GM23338 (cell line): ENCODE measurements around the gene ULBP3. TPM values are rescaled to one million over a fixed set of nuclear protein-coding genes. Genes with fewer than 3 reads are reported as not detected.

Experiments used
- ATAC-seq: fragments of 200-7000 bp; cut with Tn5 transposase; 3 replicates; pipeline ENCODE4 v1.9.1; 2020
- DNase-seq: peaks from one replicate; pipeline ENCODE4 v3.0.0-alpha.2; 2015; ENCODE audit warnings: low spot score
- H2AFZ ChIP-seq: fragments of 200-600 bp; sonication (generic); 2 replicates; pipeline ENCODE4 v1.8.0; 2016; ENCODE audit warnings: antibody characterized with exemption, mild to moderate bottlenecking, moderate library complexity
- H3F3A ChIP-seq: fragments of 200-600 bp; sonication (generic); replicated peaks from 2 replicates; pipeline ENCODE4 v1.8.0; 2017; ENCODE audit warnings: antibody characterized with exemption, mixed run types, low read depth
- H3K27ac ChIP-seq: fragments of 200-600 bp; sonication (generic); 2 replicates; pipeline ENCODE4 v1.6.1; 2016; ENCODE audit warnings: low read depth
- H3K27me3 ChIP-seq: fragments of 200-600 bp; sonication (generic); 2 replicates; pipeline ENCODE4 v1.8.0; 2016; ENCODE audit warnings: mild to moderate bottlenecking, mixed run types, moderate library complexity; ENCODE audit not compliant: insufficient read depth
- H3K36me3 ChIP-seq: fragments of 200-600 bp; sonication (generic); 2 replicates; pipeline ENCODE4 v1.8.0; 2016; ENCODE audit warnings: mild to moderate bottlenecking; ENCODE audit not compliant: insufficient read depth
- H3K4me1 ChIP-seq: fragments of 200-600 bp; sonication (generic); 2 replicates; pipeline ENCODE4 v1.8.0; 2016; ENCODE audit warnings: mild to moderate bottlenecking, moderate library complexity; ENCODE audit not compliant: insufficient read depth
- H3K4me2 ChIP-seq: fragments of 200-600 bp; sonication (generic); 2 replicates; pipeline ENCODE4 v1.7.1; 2017; ENCODE audit warnings: mixed run types
- H3K4me3 ChIP-seq: fragments of 200-600 bp; sonication (generic); 2 replicates; pipeline ENCODE4 v1.6.1; 2016; ENCODE audit warnings: mixed run types
- H3K79me2 ChIP-seq: fragments of 200-600 bp; sonication (generic); replicated peaks from 2 replicates; pipeline ENCODE4 v1.8.0; 2017; ENCODE audit warnings: mild to moderate bottlenecking; ENCODE audit not compliant: insufficient read depth
- H3K9me2 ChIP-seq: fragments of 200-600 bp; sonication (generic); 2 replicates; pipeline ENCODE4 v1.8.0; 2017; ENCODE audit not compliant: insufficient read depth
- H4K20me1 ChIP-seq: fragments of 200-600 bp; sonication (generic); replicated peaks from 2 replicates; pipeline ENCODE4 v1.8.0; 2017; ENCODE audit warnings: mild to moderate bottlenecking; ENCODE audit not compliant: insufficient read depth
- H3K27ac Mint-ChIP-seq: 2 replicates; pipeline ENCODE4 v1.8.0; 2020; ENCODE audit warnings: inconsistent platforms, mild to moderate bottlenecking, moderate library complexity, mixed read lengths
- H3K27me3 Mint-ChIP-seq: 3 replicates; pipeline ENCODE4 v1.8.0; 2022; ENCODE audit warnings: low read depth, mild to moderate bottlenecking, moderate library complexity, mixed read lengths, inconsistent platforms; ENCODE audit not compliant: insufficient read depth, poor library complexity
- H3K36me3 Mint-ChIP-seq: 3 replicates; pipeline ENCODE4 v1.8.0; 2021; ENCODE audit warnings: low read depth, mild to moderate bottlenecking, inconsistent platforms, moderate library complexity, mixed read lengths
- H3K4me1 Mint-ChIP-seq: 3 replicates; pipeline ENCODE4 v1.8.0; 2020; ENCODE audit warnings: mild to moderate bottlenecking, inconsistent platforms, mixed read lengths
- H3K4me3 Mint-ChIP-seq: 3 replicates; pipeline ENCODE4 v1.8.0; 2021; ENCODE audit warnings: moderate library complexity, mild to moderate bottlenecking, inconsistent platforms, mixed read lengths
- H3K9me3 Mint-ChIP-seq: 3 replicates; pipeline ENCODE4 v1.8.0; 2020; ENCODE audit warnings: moderate library complexity, mild to moderate bottlenecking, inconsistent platforms, mixed read lengths
- CREB1 ChIP-seq: fragments of 250-450 bp; sonication (Bioruptor Pico); IDR thresholded peaks from 2 replicates; pipeline ENCODE4 v1.5.0; 2020; ENCODE audit warnings: low read depth, mild to moderate bottlenecking, moderate library complexity
- EZH2 ChIP-seq: fragments of 200-600 bp; sonication (generic); IDR thresholded peaks from one replicate; pipeline ENCODE4 v1.8.0; 2017; ENCODE audit warnings: antibody characterized with exemption, mild to moderate bottlenecking, low read depth; ENCODE audit not compliant: unreplicated experiment
- EZH2phosphoT487 ChIP-seq: fragments of 200-600 bp; sonication (generic); IDR thresholded peaks from one replicate; pipeline ENCODE4 v1.8.1; 2018; ENCODE audit warnings: antibody characterized with exemption; ENCODE audit not compliant: unreplicated experiment
- POLR2AphosphoS5 ChIP-seq: IDR thresholded peaks from 2 replicates; pipeline ENCODE4 v1.6.1; 2016; ENCODE audit warnings: antibody characterized with exemption, low read depth
- STAT1 ChIP-seq: IDR thresholded peaks from one replicate; pipeline ENCODE4 v1.6.1; 2016; ENCODE audit warnings: antibody characterized with exemption; ENCODE audit not compliant: unreplicated experiment
- long read RNA-seq: library from polyadenylated mRNA; unstranded; transcript quantifications from one replicate; pipeline ENCODE4 v2.0.0, GENCODE V29; 2020; ENCODE audit not compliant: unreplicated experiment
- polyA plus RNA-seq: library from polyadenylated mRNA; unstranded; fragments of >200 nt; fragmentation: Nextera tagmentation; extraction: Ambion mirVana; gene quantifications from 2 replicates; pipeline ENCODE4 v1.2.1, GENCODE V29; 2016
- total RNA-seq: library from RNA; depleted of rRNA; stranded (reverse); fragments of >200 nt; shearing (Covaris generic); gene quantifications from 2 replicates; pipeline ENCODE4 v1.2.3, GENCODE V29; 2014; rRNA removed
- TF ChIP-seq, protein P1 (sequence below): fragments of 250-450 bp; sonication (Bioruptor Pico); IDR thresholded peaks from 2 replicates; pipeline ENCODE4 v1.5.0; 2020; ENCODE audit warnings: mild to moderate bottlenecking, moderate library complexity
- TF ChIP-seq, protein P2 (sequence below), 2 experiments: fragments of 200-600 bp in 1 of 2; sonication (generic) in 1 of 2; conservative IDR thresholded peaks; 2 replicates each; pipeline versions ENCODE4 v1.5.1 to v1.6.1; 2016 to 2017; ENCODE audit warnings: antibody characterized with exemption in 2 of 2, low read depth in 2 of 2, mild to moderate bottlenecking in 2 of 2, moderate library complexity in 1 of 2

The ULBP3 gene
- total RNA-seq (3.3 and 4.2 TPM in 2 replicates), polyA plus RNA-seq (0.56 and 0.60 TPM in 2 replicates)
- long read RNA-seq, partial matches to known transcripts = 0 of 1 reads
- long read RNA-seq, other reads (novel, unspliced or antisense) = 1 of 1 reads

DNA sequence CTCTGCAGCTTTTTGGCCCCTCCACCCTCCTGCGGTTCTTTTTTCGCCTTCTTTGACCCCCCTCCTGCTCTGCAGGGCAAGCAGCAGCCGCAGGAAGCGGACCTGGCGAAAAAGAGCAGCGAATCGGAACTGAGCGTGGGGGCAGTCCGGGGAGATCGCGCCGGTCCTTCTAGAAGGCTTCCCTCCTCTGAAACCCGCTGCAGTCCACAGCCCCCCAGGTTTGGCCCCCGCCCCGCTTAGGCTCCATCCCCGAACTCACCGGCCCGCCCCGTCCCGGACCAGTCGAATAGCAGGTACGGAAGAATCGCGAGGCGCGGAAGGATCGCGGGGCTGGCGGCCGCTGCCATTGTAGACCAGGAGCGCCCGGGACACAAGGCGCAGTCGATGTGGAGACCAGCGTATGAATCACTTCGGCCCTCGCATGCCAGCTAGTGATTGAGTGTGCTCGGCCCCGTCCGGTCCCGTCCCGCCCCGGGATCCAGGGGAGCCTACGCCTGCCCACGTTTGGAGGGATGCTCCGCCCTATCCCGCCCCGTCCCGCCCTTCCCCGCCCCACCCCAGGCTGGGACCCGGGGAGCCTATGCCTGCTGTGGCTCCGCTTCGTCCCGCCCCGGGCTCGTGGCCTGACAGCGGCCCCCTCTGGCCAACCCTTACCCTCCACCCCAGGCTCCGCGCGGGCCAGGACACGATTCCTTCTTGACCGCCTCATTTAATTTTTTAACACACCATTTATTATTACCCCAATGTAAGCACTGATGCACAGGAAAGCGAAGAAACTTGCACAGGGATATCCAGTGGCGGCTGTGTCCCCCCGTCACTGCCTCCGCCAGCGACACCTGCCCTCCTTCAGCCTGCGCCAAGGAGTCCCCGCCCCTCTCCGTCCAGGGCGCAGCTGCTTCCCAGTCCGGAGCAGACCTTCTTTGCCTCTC is at the start of gene ULBP3:
ULBP3 (minus strand) TSS at position 402 of the 929 bp plus-strand sequence; CDS start at position 347, 55 bp downstream.
- Histone ChIP-seq H3K27me3 (peaks cover 23% of the 10 kb centered on the region), H3K36me3 (no peaks in the 10 kb centered on the region), H3K4me1 (no peaks in the 10 kb centered on the region), H3K9me2 (no peaks in the 10 kb centered on the region), H3F3A (no peaks in the 10 kb centered on the region), H4K20me1 (no peaks in the 10 kb centered on the region), H3K4me3 (peak within 1 kb of the TSS; percentile 89), H3K79me2 (no peaks in the 10 kb centered on the region), H2AFZ (peak within 1 kb of the TSS; percentile 98), H3K27ac (no peak within 1 kb of the TSS), H3K4me2 (peak within 1 kb of the TSS; percentile 95)
- Mint-ChIP-seq H3K9me3 (no peaks in the 10 kb centered on the region), H3K27ac (no peak within 1 kb of the TSS), H3K4me1 (peaks cover 12% of the 10 kb centered on the region), H3K4me3 (peak within 1 kb of the TSS; percentile 79), H3K27me3 (peaks cover 24% of the 10 kb centered on the region), H3K36me3 (peaks cover 3% of the 10 kb centered on the region; the same call in 2 of the 3 replicates)
- ATAC-seq (peak; percentile 89), DNase-seq (peak; percentile 86)
- TF ChIP-seq EZH2phosphoT487 (no peak), POLR2AphosphoS5 (peak; percentile 81), STAT1 (no peak), EZH2 (no peak), CREB1 (CRISPR knock-in tag) (peak; percentile 22; the same call in 1 of the 2 replicates)
- TF ChIP-seq, protein P1, sequence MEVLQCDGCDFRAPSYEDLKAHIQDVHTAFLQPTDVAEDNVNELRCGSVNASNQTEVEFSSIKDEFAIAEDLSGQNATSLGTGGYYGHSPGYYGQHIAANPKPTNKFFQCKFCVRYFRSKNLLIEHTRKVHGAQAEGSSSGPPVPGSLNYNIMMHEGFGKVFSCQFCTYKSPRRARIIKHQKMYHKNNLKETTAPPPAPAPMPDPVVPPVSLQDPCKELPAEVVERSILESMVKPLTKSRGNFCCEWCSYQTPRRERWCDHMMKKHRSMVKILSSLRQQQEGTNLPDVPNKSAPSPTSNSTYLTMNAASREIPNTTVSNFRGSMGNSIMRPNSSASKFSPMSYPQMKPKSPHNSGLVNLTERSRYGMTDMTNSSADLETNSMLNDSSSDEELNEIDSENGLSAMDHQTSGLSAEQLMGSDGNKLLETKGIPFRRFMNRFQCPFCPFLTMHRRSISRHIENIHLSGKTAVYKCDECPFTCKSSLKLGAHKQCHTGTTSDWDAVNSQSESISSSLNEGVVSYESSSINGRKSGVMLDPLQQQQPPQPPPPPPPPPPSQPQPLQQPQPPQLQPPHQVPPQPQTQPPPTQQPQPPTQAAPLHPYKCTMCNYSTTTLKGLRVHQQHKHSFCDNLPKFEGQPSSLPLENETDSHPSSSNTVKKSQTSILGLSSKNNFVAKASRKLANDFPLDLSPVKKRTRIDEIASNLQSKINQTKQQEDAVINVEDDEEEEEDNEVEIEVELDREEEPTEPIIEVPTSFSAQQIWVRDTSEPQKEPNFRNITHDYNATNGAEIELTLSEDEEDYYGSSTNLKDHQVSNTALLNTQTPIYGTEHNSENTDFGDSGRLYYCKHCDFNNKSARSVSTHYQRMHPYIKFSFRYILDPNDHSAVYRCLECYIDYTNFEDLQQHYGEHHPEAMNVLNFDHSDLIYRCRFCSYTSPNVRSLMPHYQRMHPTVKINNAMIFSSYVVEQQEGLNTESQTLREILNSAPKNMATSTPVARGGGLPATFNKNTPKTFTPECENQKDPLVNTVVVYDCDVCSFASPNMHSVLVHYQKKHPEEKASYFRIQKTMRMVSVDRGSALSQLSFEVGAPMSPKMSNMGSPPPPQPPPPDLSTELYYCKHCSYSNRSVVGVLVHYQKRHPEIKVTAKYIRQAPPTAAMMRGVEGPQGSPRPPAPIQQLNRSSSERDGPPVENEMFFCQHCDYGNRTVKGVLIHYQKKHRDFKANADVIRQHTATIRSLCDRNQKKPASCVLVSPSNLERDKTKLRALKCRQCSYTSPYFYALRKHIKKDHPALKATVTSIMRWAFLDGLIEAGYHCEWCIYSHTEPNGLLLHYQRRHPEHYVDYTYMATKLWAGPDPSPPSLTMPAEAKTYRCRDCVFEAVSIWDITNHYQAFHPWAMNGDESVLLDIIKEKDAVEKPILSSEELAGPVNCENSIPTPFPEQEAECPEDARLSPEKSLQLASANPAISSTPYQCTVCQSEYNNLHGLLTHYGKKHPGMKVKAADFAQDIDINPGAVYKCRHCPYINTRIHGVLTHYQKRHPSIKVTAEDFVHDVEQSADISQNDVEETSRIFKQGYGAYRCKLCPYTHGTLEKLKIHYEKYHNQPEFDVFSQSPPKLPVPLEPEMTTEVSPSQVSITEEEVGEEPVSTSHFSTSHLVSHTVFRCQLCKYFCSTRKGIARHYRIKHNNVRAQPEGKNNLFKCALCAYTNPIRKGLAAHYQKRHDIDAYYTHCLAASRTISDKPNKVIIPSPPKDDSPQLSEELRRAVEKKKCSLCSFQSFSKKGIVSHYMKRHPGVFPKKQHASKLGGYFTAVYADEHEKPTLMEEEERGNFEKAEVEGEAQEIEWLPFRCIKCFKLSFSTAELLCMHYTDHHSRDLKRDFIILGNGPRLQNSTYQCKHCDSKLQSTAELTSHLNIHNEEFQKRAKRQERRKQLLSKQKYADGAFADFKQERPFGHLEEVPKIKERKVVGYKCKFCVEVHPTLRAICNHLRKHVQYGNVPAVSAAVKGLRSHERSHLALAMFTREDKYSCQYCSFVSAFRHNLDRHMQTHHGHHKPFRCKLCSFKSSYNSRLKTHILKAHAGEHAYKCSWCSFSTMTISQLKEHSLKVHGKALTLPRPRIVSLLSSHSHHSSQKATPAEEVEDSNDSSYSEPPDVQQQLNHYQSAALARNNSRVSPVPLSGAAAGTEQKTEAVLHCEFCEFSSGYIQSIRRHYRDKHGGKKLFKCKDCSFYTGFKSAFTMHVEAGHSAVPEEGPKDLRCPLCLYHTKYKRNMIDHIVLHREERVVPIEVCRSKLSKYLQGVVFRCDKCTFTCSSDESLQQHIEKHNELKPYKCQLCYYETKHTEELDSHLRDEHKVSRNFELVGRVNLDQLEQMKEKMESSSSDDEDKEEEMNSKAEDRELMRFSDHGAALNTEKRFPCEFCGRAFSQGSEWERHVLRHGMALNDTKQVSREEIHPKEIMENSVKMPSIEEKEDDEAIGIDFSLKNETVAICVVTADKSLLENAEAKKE = no peak
- TF ChIP-seq, protein P2, sequence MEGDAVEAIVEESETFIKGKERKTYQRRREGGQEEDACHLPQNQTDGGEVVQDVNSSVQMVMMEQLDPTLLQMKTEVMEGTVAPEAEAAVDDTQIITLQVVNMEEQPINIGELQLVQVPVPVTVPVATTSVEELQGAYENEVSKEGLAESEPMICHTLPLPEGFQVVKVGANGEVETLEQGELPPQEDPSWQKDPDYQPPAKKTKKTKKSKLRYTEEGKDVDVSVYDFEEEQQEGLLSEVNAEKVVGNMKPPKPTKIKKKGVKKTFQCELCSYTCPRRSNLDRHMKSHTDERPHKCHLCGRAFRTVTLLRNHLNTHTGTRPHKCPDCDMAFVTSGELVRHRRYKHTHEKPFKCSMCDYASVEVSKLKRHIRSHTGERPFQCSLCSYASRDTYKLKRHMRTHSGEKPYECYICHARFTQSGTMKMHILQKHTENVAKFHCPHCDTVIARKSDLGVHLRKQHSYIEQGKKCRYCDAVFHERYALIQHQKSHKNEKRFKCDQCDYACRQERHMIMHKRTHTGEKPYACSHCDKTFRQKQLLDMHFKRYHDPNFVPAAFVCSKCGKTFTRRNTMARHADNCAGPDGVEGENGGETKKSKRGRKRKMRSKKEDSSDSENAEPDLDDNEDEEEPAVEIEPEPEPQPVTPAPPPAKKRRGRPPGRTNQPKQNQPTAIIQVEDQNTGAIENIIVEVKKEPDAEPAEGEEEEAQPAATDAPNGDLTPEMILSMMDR (conservative IDR thresholded peaks at IDR 0.05; ENCODE audit: low read depth in 2 of 2) = peak; percentile 65 to 71
